Fibroblast of lung (primary cell): ENCODE data around the gene DAPK1. TPM values are rescaled to one million over a fixed set of nuclear protein-coding genes. Genes with fewer than 3 reads are reported as not detected.

Experiments used
- DNase-seq, 2 donors: peaks; one replicate each; pipeline versions ENCODE4 v3.0.0 to v3.0.0-alpha.2; 2010; ENCODE audit warnings: low read depth in 2 of 2
- H2AFZ ChIP-seq: 2 replicates; pipeline ENCODE4 v1.5.1; 2012; ENCODE audit warnings: low read length, control low read depth, inconsistent platforms
- H3K27ac ChIP-seq: 2 replicates; pipeline ENCODE4 v1.5.1; 2011; ENCODE audit warnings: low read length, control low read depth; ENCODE audit not compliant: insufficient read depth
- H3K27me3 ChIP-seq: 2 replicates; pipeline ENCODE4 v1.5.1; 2011; ENCODE audit warnings: mild to moderate bottlenecking, low read length; ENCODE audit not compliant: control insufficient read depth, insufficient read depth
- H3K36me3 ChIP-seq: 2 replicates; pipeline ENCODE4 v1.5.1; 2011; ENCODE audit warnings: low read length; ENCODE audit not compliant: control insufficient read depth, insufficient read depth
- H3K4me1 ChIP-seq: 2 replicates; pipeline ENCODE4 v1.5.1; 2011; ENCODE audit warnings: low read length; ENCODE audit not compliant: control insufficient read depth, insufficient read depth; ENCODE audit errors: extremely low read depth
- H3K4me2 ChIP-seq: 2 replicates; pipeline ENCODE4 v1.5.1; 2011; ENCODE audit warnings: low read length, control low read depth; ENCODE audit not compliant: insufficient read depth; ENCODE audit errors: extremely low read depth
- H3K4me3 ChIP-seq, 4 experiments: fragments of 200-600 bp in 1 of 4; sonication (generic) in 1 of 4; replicated peaks in 1 of 4; 2 replicates each; pipeline ENCODE4 v1.5.1; 2011 to 2016; ENCODE audit warnings: low read length in 4 of 4, low read depth in 3 of 4, mild to moderate bottlenecking in 3 of 4, control low read depth in 2 of 4, inconsistent platforms in 1 of 4, mixed read lengths in 1 of 4; ENCODE audit not compliant: insufficient read depth in 1 of 4; ENCODE audit errors: control extremely low read depth in 1 of 4
- H3K79me2 ChIP-seq: 2 replicates; pipeline ENCODE4 v1.5.1; 2012; ENCODE audit warnings: mild to moderate bottlenecking, low read length, inconsistent platforms; ENCODE audit not compliant: control insufficient read depth, insufficient read depth
- H3K9ac ChIP-seq: 2 replicates; pipeline ENCODE4 v1.5.1; 2011; ENCODE audit warnings: mild to moderate bottlenecking, low read length, control low read depth; ENCODE audit not compliant: insufficient read depth
- H3K9me3 ChIP-seq: 2 replicates; pipeline ENCODE4 v1.5.1; 2012; ENCODE audit warnings: low read depth, low read length; ENCODE audit not compliant: control insufficient read depth, insufficient read depth
- H4K20me1 ChIP-seq: 2 replicates; pipeline ENCODE4 v1.5.1; 2011; ENCODE audit warnings: low read length; ENCODE audit not compliant: control insufficient read depth, insufficient read depth; ENCODE audit errors: extremely low read depth
- CTCF ChIP-seq, 2 donors: IDR thresholded peaks in 1 of 2; conservative IDR thresholded peaks in 1 of 2; 1 replicate in 1 of 2; 2 replicates in 1 of 2; pipeline ENCODE4 v1.5.1; 2011 to 2012; ENCODE audit warnings: low read length in 2 of 2, control low read depth in 1 of 2, inconsistent platforms in 1 of 2, low read depth in 1 of 2, mild to moderate bottlenecking in 1 of 2
- EZH2 ChIP-seq: IDR thresholded peaks from 2 replicates; pipeline ENCODE4 v1.5.1; 2012; ENCODE audit warnings: low read length, control low read depth, mild to moderate bottlenecking; ENCODE audit errors: missing control alignments
- polyA plus RNA-seq, 2 donors: library from polyadenylated mRNA; depleted of rRNA in 1 of 2; stranded (reverse) in 1 of 2; unstranded in 1 of 2; fragments of >200 nt; gene quantifications; 2 replicates each; pipeline ENCODE4 v1.2.1, GENCODE V29; 2011 to 2012; ENCODE audit warnings: missing spikeins in 1 of 2
- total RNA-seq: library from RNA; depleted of rRNA; stranded (reverse); fragments of >200 nt; gene quantifications from 2 replicates; pipeline ENCODE4 v1.2.1, GENCODE V29; 2014

DAPK1 gene
- total and polyA plus RNA-seq, 2 donors (not counting 1 experiment from before 2014, with no cell fraction given), result 1.1 to 15.5 TPM

- Histone ChIP-seq H2AFZ (peak overlapping the region; percentile 27), H3K9ac (peak overlapping the region; percentile 64), H3K4me1 (peaks cover 24% of the 10 kb centered on the region), H3K27me3 (no peaks in the 10 kb centered on the region), H3K27ac (peak overlapping the region; percentile 100), H3K4me3 (no peak overlapping the region), H3K79me2 (no peaks in the 10 kb centered on the region), H3K36me3 (no peaks in the 10 kb centered on the region), H3K9me3 (no peaks in the 10 kb centered on the region), H3K4me2 (peak overlapping the region; percentile 38), H4K20me1 (no peaks in the 10 kb centered on the region)
- DNase-seq, result peak; percentile 76 to 82
- TF ChIP-seq EZH2 (no peak), CTCF (conservative IDR thresholded peaks at IDR 0.05 in 1 of 2, IDR thresholded peaks at IDR 0.05 in 1 of 2; ENCODE audit: low read depth in 1 of 2, low read length in 2 of 2) (no peak)
These were observed 214.5 kb downstream of the DAPK1 start for GRCh38 chr9:87711857-87712800.

- Histone ChIP-seq H3K27ac (peak overlapping the region; percentile 100), H2AFZ (no peak overlapping the region), H3K36me3 (no peaks in the 10 kb centered on the region), H3K27me3 (no peaks in the 10 kb centered on the region), H3K9me3 (no peaks in the 10 kb centered on the region), H3K4me2 (peak overlapping the region; percentile 21), H4K20me1 (no peaks in the 10 kb centered on the region), H3K4me3 (peak overlapping the region in 1 of 4 experiments; percentile 42), H3K9ac (peak overlapping the region; percentile 64), H3K79me2 (no peaks in the 10 kb centered on the region), H3K4me1 (peaks cover 24% of the 10 kb centered on the region)
- DNase-seq, result peak in 1 of 2 donors; percentile 17
- TF ChIP-seq CTCF (conservative IDR thresholded peaks at IDR 0.05 in 1 of 2, IDR thresholded peaks at IDR 0.05 in 1 of 2; ENCODE audit: low read depth in 1 of 2, low read length in 2 of 2) (no peak), EZH2 (no peak)
These were observed 215.2 kb downstream of the DAPK1 start for GRCh38 chr9:87712801-87713277.

- H3K4me3 ChIP-seq, result peak overlapping the region in 3 of 4 experiments; percentile 9 to 42 (median 37)
- H3K9ac ChIP-seq, result peak overlapping the region; percentile 64
- H4K20me1 ChIP-seq, result no peaks in the 10 kb centered on the region
- DNase-seq, result peak; percentile 98
- no peaks in the 10 kb centered on the region for H3K36me3 ChIP-seq
- H3K9me3 ChIP-seq, result no peaks in the 10 kb centered on the region
- peaks cover 24% of the 10 kb centered on the region for H3K4me1 ChIP-seq
- TF ChIP-seq CTCF (conservative IDR thresholded peaks at IDR 0.05 in 1 of 2, IDR thresholded peaks at IDR 0.05 in 1 of 2; ENCODE audit: low read depth in 1 of 2, low read length in 2 of 2) (no peak), EZH2 (no peak)
- H3K27ac ChIP-seq, result peak overlapping the region; percentile 100
- H2AFZ ChIP-seq, result peak overlapping the region; percentile 24
- peak overlapping the region; percentile 83 for H3K4me2 ChIP-seq
- H3K27me3 ChIP-seq, result no peaks in the 10 kb centered on the region
- no peaks in the 10 kb centered on the region for H3K79me2 ChIP-seq
These were observed 215.8 kb downstream of the DAPK1 start for GRCh38 chr9:87713278-87713987.
